NCI-H526 (cell line): ENCODE measurements around the gene RIN3.
"Not testable (repeated sequence)": the region's sequence is repeated elsewhere in the genome, so short reads cannot be mapped to it uniquely, and the experiment has no call there.

Source experiments
- DNase-seq, 2 experiments: peaks; one replicate each; lab custom pipeline; 2025; lab: John Stamatoyannopoulos, UW

Gene RIN3

DNA sequence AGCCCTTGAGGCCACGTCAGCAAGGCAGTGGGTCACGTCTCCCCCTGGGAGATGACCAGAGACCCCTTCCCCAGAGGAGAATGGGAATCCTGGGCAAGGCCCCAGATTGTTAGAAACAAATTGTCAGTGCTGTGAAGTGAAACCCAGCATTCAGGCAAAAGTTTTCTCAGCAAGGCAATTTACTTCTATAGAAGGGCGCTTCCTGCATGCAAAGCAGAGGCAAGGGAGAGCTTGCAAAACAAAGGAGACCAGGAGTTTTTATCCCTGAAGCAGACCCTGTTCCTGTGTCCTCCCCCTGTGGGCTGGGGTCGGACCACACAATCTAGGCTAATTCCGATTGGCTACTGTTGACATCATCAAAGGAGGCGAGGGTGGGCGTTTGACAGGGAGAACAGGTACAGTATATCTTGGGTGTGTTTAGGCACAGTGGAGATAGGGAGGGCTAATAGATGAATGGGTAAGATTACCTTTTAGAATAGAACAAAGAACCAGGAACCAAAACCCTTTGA is 114.2 kb downstream of the RIN3 start:
- no peak for DNase-seq

- DNase-seq, result no peak
These were observed 115.1 kb downstream of the RIN3 start for GRCh38 chr14:92628636-92629035.

DNA sequence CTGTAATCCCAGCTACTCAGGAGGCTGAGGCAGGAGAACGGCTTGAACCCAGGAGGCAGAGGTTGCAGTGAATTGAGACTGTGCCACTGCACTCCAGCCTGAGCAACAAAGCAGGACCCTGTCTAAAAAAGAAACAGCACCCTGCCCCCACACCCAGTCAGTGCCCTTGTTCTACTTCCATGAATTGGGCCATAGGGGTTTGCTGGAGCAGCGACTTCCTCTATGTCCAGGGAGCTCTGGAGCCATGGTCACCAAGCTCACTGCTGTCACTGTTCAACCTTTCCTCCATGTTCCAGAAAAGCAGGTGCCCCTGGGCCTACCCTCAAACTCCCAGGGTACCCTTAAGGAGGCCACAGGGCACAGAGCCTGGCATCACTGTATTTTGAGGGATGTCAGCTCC is 116.8 kb downstream of the RIN3 start:
- no peak for DNase-seq

- DNase-seq, result no peak
These were observed 117.5 kb downstream of the RIN3 start for GRCh38 chr14:92631098-92631497.

DNA sequence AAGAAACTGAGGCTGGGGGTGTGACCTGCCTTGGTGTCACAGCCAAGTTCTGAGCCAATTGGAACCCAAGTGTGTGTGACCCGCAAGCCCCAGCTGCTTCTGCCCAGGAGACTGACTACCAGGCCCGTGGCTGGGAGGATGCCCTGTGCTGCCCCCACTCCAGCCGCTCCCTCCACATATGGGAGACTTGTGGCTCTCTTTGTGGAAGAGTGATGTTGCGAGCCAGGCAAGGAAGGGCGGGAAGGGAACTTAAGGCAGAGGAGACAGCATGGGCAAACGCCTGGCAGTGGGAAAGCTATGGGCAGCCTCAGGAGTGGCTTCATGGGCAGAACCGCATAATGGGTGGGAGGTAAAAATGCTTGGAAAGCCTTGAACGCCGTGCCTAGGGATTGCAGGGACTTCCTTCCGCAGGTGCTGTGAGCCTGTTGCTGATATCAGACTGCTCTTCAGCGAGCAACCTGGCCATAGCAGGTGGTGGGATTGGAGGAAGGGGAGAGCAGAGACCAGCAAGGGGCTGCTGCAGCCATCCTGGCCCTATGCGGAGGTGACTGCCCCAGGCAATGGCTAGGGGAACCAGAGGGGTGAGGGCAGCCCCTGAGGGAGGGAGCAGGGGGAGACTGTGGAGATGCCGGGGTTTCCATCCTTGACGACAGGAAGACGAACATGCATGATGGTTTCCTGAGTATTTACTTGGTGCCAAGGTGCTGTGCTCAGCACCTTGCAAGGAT is 119.1 kb downstream of the RIN3 start:
- DNase-seq, result no peak

DNA sequence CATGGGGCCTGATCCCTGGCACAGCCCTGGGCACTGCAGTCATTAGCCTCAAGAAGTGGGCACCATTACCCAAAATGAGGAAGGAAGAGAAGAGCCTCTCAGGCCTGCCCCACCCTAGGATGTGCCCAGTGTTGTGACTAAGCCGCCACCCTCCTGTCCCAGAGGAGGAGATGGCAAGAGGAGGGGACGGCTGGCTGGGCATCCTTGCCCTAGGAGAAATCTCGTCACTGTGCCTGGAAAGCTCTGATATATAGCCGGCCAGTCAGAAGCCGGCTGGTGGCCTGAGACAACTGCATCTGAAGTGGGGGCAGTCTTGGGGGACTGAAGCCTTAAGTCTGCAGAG is 119.7 kb downstream of the RIN3 start:
- DNase-seq, result no peak

- DNase-seq, result no peak
These were observed 120.1 kb downstream of the RIN3 start for GRCh38 chr14:92633724-92634123.

- no peak for DNase-seq
These were observed 121.5 kb downstream of the RIN3 start for GRCh38 chr14:92635031-92635430.

DNA sequence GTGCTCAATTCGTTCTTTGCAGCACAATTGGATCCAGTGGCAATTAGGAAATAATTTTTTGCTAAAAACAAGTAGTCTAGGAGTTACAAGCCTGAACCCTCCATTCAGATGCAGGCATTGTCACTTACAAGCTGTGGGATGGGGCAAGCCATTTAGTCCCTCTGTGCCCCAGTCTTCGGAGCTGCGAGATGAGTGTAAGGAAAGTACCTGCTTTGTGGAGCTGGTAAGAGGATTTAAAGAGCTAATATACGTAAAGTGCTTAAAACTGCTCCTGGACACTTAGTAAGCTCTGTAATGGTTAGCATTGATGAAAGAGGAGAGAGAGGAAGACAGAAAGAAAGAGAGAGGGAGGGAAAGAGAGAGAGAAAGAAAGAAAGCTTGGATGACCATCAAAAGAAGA is 122.3 kb downstream of the RIN3 start:
- DNase-seq, result no peak

DNA sequence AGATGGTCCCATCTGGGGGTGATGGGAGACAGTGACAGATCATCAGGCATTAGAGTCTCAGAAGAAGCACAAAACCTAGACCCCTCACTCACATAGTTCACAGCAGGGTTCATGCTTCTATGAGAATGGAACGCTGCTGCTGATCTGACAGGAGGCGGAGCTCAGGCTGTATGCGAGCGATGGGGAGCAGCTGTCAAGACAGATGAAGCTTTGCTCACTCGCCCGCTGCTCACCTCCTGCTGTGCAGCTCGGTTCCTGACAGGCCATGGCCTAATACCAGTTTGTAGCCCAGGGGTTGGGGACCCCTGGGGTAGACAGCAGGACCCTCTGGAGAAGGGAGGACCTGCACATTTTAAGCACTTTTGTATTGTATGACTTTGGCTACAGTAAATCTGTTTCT is 123.6 kb downstream of the RIN3 start:
- DNase-seq, result peak in 1 of 2 experiments; percentile 6

- DNase-seq, result no peak
These were observed 124.3 kb downstream of the RIN3 start for GRCh38 chr14:92637864-92638263.

- no peak for DNase-seq
These were observed 124.7 kb downstream of the RIN3 start for GRCh38 chr14:92638266-92638665.

- no peak for DNase-seq
These were observed 125.3 kb downstream of the RIN3 start for GRCh38 chr14:92638904-92639303.

- not testable (repeated sequence) for DNase-seq
These were observed 126.0 kb downstream of the RIN3 start for GRCh38 chr14:92639472-92640117.

GRCh38 chr14:92641306-92641705 is 127.7 kb downstream of the RIN3 start:
- DNase-seq, result no peak

GRCh38 chr14:92644171-92644969 is 130.8 kb downstream of the RIN3 start:
- DNase-seq, result no peak

DNA sequence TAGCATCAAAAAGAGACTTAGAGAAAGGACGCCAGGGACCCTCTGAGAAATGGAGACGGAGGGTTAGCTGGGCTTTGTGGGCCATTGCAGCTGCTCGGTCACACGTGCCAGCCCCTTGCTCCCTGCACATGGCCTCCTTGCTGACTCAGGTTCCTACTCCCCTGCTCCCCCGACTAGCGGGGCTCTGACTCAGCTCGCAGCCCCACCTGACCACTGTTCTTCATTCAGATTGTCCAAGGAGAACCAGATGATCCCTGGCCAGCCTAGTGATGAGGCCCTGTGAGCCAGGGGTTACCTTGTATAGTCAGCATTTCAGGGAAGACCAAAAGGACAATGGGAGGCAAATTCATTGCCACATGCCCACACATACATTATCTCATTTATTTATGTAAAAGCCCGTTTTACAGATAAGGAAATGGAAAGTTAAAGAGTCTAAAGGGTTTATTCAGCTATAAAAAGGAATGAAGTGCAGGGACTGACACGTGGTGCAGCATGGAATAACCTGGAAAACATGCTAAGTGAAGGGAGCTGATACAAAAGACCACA is 131.5 kb downstream of the RIN3 start:
- DNase-seq, result no peak

DNA sequence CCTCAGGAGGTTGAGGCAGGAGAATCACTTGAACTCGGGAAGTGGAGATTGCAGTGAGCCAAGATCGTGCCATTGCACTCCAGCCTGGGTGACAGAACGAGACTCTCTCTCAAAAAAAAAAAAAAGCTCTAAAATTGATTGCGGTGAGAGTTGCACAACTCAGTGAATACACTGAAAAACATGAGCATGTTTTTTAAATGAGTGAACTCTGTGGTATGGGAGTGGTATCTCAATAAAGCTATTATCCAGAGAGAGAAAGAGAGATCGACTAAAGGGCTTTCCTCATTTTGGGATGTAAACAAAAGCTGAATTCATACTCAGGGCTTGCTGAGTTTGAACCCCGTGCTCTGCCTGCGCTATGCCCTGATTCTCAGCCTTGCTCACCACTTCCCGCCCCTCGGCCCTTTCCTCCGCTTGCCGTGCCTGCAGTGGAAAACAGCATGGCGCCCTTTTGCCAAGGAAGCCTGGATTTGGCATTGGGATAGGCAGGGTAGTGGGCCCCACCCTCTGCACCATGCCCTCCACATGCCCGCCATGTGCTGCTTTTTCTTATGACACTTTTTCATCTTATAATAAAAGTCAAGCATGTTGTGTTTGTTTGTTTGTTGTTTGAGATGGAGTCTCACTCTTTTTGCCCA is 132.4 kb downstream of the RIN3 start:
- no peak for DNase-seq

DNA sequence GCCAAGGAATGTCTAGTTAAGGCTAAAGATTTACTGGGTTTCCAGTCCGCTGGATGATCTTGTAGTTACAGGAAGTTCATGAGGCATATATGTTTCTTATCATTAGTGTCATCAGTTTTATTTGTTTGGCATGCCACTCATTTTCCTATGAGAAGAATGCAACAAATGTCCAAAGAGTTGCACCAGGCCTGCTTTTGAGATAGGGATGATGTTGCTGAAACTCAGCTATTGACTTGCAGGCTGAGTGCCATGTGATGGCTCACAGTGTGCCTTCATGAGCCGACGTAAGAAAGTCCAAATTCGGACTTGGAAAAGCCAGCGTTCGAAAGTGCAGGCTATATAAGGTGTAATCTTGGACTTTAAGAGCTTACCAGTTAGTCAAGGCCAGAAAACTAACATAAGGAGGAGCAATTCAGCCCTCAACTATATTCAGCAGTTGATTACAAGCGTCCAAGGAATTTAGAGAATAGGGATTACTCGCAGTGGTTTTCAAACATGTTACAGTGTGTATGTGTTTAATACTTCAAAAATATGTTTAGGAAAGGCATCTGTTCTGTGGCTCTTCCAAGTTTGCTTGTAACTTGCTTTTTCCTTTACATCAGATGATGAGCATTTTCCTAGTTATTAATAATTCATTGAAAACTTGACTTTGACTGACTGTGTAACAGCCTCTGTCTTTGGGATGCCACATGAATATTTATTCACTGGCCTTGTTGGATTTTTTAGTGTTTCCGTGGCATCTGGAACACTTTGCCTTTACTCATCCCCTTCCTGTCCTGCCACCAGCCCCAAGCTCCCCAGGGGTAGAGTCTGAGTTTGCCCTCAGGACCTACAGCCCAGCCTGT is 133.6 kb downstream of the RIN3 start:
- no peak for DNase-seq

GRCh38 chr14:92647797-92648279 is 134.3 kb downstream of the RIN3 start:
- DNase-seq, result no peak

- no peak for DNase-seq
These were observed 135.5 kb downstream of the RIN3 start for GRCh38 chr14:92649066-92649465.
